Body of pancreas (tissue), 4 donors: Measurements from ENCODE around the gene IGF2BP2.

Source experiments
- CTCF ChIP-seq, 7 experiments: fragments of 450-650 bp in 4 of 7; fragments of 200-600 bp in 3 of 7; sonication (generic) in 3 of 7; IDR thresholded peaks; one replicate each; pipeline ENCODE4 v1.5.1; 2016 to 2019; ENCODE audit warnings: antibody characterized with exemption in 7 of 7
- POLR2A ChIP-seq, 3 donors: fragments of 450-650 bp; IDR thresholded peaks; one replicate each; pipeline ENCODE4 v1.6.1; 2016; ENCODE audit warnings: antibody characterized with exemption in 3 of 3, mild to moderate bottlenecking in 2 of 3

- TF ChIP-seq CTCF (IDR thresholded peaks at IDR 0.05) (no peak), POLR2A (IDR thresholded peaks at IDR 0.05) (no peak)
Observed at GRCh38 chr3:185842241-185842640, 17.4 kb upstream of the IGF2BP2 start.
